Ishikawa (cell line): ENCODE data around the gene AVL9.
A peak's percentile ranks its signal among the peaks of the same experiment; 100 is the strongest.

Experiments used
- CEBPB ChIP-seq: IDR thresholded peaks from 2 replicates; pipeline ENCODE4 v1.6.1; 2012
- CREB1 ChIP-seq: IDR thresholded peaks from 2 replicates; pipeline ENCODE4 v1.6.1; 2012; ENCODE audit warnings: low read depth
- EGR1 ChIP-seq: IDR thresholded peaks from 2 replicates; pipeline ENCODE4 v1.6.1; 2012
- EP300 ChIP-seq: IDR thresholded peaks from 2 replicates; pipeline ENCODE4 v1.6.1; 2012; ENCODE audit warnings: borderline replicate concordance
- FOXM1 ChIP-seq: IDR thresholded peaks from 2 replicates; pipeline ENCODE4 v1.6.1; 2012; ENCODE audit warnings: low read depth, borderline replicate concordance
- MAX ChIP-seq: IDR thresholded peaks from 2 replicates; pipeline ENCODE4 v1.6.1; 2012
- NFIC ChIP-seq: IDR thresholded peaks from 2 replicates; pipeline ENCODE4 v1.6.1; 2012
- RAD21 ChIP-seq: IDR thresholded peaks from 2 replicates; pipeline ENCODE4 v1.6.1; 2012; ENCODE audit warnings: low read depth
- REST ChIP-seq: IDR thresholded peaks from 2 replicates; pipeline ENCODE4 v1.6.1; 2012; ENCODE audit warnings: low read depth, mild to moderate bottlenecking
- TAF1 ChIP-seq: IDR thresholded peaks from 2 replicates; pipeline ENCODE4 v1.6.1; 2012; ENCODE audit warnings: low read depth, mild to moderate bottlenecking
- TCF12 ChIP-seq: IDR thresholded peaks from 2 replicates; pipeline ENCODE4 v1.6.1; 2012; ENCODE audit warnings: low read depth
- TEAD4 ChIP-seq: IDR thresholded peaks from 2 replicates; pipeline ENCODE4 v1.6.1; 2012
- USF1 ChIP-seq: IDR thresholded peaks from 2 replicates; pipeline ENCODE4 v1.6.1; 2012
- YY1 ChIP-seq: IDR thresholded peaks from 2 replicates; pipeline ENCODE4 v1.6.1; 2012; ENCODE audit warnings: low read depth
- ZBTB7A ChIP-seq: IDR thresholded peaks from 2 replicates; pipeline ENCODE4 v1.6.1; 2012; ENCODE audit warnings: low read depth

Gene AVL9

GRCh38 chr7:32495298-32496051 lies at the start of gene AVL9:
AVL9 (plus strand) TSS chr7:32495489; CDS start chr7:32495710, 221 bp downstream.
- TF ChIP-seq TAF1, result peak; percentile 62
- no peak for TF ChIP-seq TEAD4
- peak; percentile 77 for TF ChIP-seq MAX
- peak; percentile 92 for TF ChIP-seq USF1

- no peak for TF ChIP-seq CEBPB
- no peak for TF ChIP-seq CREB1
- no peak for TF ChIP-seq USF1
- TF ChIP-seq YY1, result no peak
- no peak for TF ChIP-seq RAD21
- TF ChIP-seq MAX, result no peak
- TF ChIP-seq EGR1, result no peak
- no peak for TF ChIP-seq EP300
- no peak for TF ChIP-seq TEAD4
- no peak for TF ChIP-seq FOXM1
- TF ChIP-seq REST, result no peak
- TF ChIP-seq TAF1, result no peak
- no peak for TF ChIP-seq ZBTB7A
- no peak for TF ChIP-seq NFIC
Measured at GRCh38 chr7:32447218-32447617, 48.1 kb upstream of the AVL9 start.

GRCh38 chr7:32453341-32454011 lies 41.8 kb upstream of the AVL9 start:
- TF ChIP-seq NFIC (no peak), CEBPB (no peak), REST (no peak), RAD21 (no peak)

- no peak for TF ChIP-seq ZBTB7A
- no peak for TF ChIP-seq FOXM1
- no peak for TF ChIP-seq TEAD4
- no peak for TF ChIP-seq CREB1
- no peak for TF ChIP-seq NFIC
- no peak for TF ChIP-seq RAD21
- TF ChIP-seq TCF12, result no peak
- TF ChIP-seq MAX, result no peak
Measured at GRCh38 chr7:32458025-32458424, 37.3 kb upstream of the AVL9 start.

GRCh38 chr7:32459788-32460187 lies 35.5 kb upstream of the AVL9 start:
- no peak for TF ChIP-seq FOXM1
- no peak for TF ChIP-seq ZBTB7A
- no peak for TF ChIP-seq TCF12
- no peak for TF ChIP-seq USF1
- no peak for TF ChIP-seq CEBPB
- TF ChIP-seq YY1, result no peak
- no peak for TF ChIP-seq CREB1
- TF ChIP-seq NFIC, result no peak

- TF ChIP-seq EGR1, result no peak
- no peak for TF ChIP-seq CREB1
Measured at GRCh38 chr7:32461484-32461883, 33.8 kb upstream of the AVL9 start.
